Ureter (tissue), 1 donor: ENCODE results near the gene MSS51. TPM values are rescaled to one million over a fixed set of nuclear protein-coding genes. Genes with fewer than 3 reads are reported as not detected.

Experiments
- DNase-seq: peaks from one replicate; pipeline ENCODE4 v3.0.0-alpha.2; 2020; ENCODE audit warnings: low spot score
- total RNA-seq: library from RNA; stranded (reverse); gene quantifications from one replicate; pipeline ENCODE4 v1.2.4, GENCODE V29; 2023
- donor health status: DM: yes; HTN: yes; CAD: no.

MSS51 gene
- total RNA-seq, result 3.0 TPM

GRCh38 chr10:73433538-73433867, at the start of gene MSS51:
TSS of gene MSS51 (minus strand) at chr10:73433561. CDS start at chr10:73428284, 5,277 bp downstream.
- no peak for DNase-seq

DNA sequence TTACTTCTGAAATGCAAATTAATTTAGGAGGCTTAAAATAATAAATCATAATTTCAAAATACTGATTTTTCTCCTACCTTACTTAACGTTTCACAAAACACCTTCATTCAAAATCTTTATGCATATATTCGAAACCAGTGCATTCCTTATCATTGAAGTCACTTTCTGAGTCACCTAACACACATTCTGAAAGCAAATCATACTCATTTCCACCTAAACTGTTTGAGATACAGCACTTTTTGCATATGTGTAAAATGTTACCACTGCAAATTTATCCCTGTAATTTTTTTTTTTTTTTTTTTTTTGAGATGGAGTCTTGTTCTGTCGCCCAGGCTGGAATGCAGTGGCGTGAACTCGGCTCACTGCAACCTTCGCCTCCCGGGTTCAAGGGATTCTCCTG, 46.8 kb upstream of the MSS51 start:
- no peak for DNase-seq

DNA sequence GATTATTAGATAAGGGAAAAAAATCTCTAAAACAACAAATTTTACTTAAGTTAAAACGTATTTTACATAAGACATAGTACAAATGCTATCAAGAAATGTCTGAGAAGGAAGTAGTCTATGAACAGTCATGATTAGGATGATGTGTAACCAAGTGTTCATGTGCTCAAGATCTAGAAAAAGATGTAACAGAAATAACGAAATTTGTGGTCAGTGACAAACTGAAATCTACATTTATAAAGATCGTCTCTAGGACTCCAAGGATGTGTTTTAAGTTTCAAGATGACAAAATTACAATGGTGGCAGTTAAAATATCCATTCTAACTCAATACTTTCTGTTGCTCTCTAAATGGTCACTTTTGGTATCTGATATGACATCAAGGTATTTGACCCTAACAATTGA, 45.3 kb upstream of the MSS51 start:
- DNase-seq, result no peak

DNA sequence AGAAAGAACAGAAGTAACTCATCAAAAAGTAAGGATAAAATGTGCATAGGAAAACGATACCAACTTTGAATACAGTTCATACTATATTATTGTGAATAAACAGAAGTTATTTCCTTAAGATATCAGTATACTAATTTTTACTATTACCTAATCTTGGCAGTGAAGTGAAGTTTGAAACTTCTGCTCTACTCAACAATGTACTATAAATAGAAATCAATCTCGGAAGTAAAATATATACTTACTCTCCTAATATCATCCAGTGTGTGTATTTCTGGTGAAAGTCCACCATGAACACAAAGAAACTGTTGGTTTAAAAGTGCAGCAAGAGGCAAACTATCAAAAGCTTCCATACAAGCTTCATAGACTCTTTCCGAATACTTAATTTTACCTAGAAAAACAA, 37.9 kb upstream of the MSS51 start:
- no peak for DNase-seq

DNA sequence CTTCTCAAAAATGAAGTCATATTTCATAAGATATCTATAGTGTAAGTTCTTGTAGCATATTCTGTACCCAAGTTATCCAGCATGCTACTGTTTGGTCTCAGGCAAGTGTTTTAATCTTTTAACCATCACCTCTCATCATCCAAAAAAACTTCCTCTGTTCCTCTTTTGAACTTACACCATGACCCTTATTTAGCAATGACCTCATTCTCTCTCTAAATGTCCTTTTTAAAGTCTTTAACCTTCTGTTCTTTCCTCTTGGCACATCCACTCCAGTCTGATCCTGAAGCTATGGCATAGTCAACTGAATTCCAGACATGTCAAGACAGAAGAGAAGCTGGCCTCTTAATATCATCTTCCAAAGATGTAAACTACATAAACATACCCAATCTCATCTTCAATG, 36.2 kb upstream of the MSS51 start:
- no peak for DNase-seq

DNA sequence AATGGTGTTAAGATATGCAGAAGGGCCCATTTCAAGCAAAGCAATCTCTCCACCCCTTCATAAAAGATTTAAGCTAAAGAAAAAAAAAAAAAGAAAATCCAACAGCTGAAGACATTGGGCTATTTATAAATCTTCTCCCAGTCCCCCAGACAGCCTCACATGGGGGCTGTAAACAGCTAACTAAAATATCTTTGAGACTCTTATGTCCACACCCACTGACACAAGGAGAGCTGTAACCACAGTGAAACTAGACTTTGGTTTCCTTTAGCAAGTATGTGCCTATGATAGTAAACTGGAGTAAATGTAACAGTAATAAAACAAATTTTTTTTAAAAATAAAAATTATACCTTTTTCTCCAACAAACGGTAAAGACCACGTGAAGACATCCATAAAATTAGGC, 33.8 kb upstream of the MSS51 start:
- no peak for DNase-seq

DNA sequence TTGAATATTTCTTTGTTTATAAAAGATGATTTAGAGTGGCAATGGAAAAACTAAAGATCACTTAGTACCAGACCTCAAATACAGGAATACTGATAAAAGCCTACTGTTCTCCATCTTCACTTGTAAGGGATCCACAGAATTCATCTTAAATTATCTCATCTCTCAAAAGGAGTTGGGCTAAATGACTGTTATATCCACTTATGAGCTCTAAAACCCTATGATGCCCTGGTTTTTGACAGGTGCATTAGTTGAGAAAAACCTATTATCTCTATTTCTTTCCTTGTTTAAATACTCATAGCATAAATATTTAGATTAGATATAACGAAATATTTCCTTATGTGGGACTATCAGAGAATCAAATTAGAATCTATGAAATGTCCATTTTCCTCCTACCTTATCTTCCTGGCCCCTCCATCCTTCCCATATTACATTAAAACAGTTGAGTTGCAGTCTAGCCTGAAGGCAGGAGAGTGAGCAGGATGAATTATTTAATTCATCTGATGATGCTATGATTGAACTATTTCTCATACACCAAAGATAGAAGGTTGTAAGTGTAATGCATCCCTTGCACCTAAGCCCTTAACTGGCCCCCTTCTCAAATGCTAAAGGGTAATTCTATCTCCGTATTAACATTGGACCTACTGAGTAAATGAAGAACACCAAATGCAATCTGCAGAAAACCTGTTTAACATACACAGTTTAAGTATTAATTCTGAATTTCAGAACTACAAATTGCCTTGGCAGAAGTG, 32.8 kb upstream of the MSS51 start:
- DNase-seq, result no peak

DNA sequence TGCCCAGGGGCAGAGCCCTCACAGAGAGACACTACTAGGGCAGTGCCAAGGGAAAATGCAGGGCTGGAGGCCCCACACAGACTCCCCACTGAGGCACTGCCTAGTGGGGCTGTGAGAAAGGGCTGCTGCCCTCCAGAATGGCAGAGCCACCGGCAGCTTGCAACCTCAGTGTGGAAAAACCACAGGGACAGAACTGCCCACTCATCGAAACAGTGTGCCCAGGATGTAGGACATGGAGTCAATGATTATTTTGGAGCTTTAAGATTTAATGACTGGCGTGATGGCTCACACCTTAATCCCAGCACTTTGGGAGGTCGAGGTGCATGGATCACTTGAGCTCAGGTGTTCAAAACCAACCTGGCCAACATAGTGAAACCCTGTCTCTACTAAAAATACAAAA, 27.5 kb upstream of the MSS51 start:
- DNase-seq, result no peak

DNA sequence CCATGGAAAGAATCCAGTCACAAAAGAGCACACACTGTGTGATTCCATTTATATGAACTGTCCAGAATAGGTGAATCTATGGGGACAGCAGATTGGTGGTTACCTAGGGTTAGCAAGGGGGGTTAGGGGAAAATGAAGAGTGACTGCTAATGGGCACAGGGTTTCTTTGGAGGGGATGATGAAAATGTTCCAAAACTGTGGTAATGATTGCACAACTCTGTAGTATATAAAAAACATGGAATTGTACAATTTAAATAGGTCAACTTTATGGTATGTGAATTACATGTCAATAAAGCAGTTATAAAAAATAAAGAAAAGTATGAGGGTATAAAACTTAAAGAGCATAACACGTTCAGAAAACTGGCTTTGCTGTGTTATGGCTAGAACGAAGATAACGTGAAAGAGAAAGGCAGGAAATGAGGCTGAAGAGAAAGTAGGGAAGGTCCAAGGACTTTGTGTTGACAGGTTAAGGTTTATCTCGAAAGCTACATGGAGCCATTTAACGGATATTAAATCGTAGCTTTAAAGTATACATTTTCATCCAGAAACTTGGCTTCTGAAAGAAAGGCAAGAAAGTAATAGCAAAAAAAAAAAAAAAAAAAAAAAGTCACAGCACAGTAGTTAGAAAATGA, 26.4 kb upstream of the MSS51 start:
- no peak for DNase-seq

DNA sequence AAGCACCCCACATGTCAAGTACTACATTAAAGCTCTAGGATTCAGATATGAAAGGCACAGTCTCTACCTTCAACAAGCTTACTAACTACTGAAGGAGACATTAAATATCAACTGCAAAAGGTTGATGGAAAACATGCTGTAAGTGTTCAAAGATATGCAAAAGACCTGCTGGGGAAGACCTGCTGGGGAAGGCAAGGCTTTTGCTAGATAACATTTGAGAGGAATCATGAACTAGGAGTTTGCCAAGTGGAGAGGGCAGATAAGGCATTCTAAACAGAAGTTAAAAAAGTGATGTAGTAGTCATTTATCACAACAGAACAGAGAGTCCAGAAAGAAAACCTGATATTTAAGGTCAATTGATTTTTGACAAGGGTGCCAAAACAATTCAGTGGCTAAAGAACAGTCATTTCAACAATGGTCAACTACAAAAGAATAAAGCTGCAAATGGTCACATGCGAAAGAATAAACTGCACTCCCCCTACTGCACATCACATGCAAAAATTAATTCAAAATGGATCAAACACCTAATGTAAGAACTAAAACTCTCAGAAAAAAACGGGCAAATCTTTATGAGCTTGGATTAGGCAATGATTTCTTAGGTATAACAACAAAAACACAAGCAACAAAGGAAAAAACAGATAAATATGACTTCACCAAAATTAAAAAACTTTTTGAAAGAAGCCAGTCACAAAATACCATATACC, 23.0 kb upstream of the MSS51 start:
- no peak for DNase-seq

GRCh38 chr10:73449113-73449512, 15.8 kb upstream of the MSS51 start:
- DNase-seq, result no peak

DNA sequence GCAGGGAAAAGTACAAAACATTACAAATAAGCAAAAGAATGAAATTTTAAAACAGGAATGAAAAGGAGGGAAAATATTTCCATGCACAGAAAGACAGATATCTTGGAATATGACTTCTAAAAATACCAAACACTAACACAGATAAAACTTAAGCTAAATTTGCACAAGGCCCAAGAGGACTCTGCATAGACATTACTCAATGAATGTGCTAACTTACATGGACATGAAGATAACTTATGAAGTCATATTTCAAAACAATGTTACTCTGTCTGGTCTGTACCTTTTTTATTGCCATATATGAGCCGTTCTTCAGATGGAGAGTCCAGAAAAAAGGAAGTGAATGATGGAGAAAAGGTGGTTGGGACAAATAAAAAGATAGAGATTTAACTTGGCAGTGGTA, 15.0 kb upstream of the MSS51 start:
- no peak for DNase-seq

GRCh38 chr10:73446926-73447325, 13.6 kb upstream of the MSS51 start:
- DNase-seq, result no peak

GRCh38 chr10:73444457-73444856, 11.1 kb upstream of the MSS51 start:
- no peak for DNase-seq

DNA sequence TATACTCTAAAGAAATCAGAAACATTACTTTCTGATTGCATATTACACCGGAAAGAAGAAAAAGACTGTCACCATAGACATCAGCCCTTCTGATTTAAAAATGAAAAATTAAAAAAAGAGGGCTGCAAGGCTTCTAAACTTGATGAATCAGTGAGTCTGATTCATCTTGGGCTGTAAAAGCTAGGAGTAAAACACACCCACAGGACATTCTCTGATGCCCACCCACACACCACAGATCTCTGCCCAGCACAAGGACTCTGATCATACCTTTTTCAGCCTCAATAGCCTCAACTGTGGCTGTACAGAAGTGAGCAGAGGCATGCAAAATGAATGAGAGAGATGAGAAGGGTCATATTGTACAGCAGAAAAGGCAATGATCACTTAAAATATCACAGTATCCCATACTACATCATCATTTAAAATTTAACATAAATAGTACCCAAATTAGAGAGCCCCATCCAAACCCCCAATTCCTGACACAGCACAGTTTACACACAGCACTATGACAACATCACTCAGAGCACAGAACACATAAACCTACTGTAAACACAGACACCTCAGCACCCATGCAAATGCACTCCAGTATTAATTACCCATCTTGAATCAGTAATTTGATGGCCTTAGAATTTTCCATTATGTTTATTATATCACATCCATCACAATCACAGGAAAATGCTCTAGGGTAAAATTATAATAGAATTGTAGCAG, 6.4 kb upstream of the MSS51 start:
- no peak for DNase-seq

DNA sequence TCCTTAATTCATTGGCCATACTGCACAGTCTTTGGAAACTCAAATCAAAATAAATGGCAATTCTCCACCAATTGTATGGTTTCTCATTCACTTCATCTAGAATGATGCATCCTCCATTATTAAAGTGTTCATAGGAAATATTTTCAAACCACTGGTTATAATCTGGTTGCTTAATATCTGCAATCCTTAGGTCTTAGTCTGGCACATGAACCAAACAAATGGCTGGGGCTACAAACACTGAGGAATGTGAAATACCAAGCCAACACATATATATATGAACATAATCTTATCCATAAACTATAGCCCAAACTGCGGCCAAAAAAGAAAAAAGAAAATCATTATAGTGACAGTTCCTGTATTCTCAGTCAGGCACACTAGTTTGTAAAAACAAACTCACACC, 5.7 kb upstream of the MSS51 start:
- DNase-seq, result no peak

DNA sequence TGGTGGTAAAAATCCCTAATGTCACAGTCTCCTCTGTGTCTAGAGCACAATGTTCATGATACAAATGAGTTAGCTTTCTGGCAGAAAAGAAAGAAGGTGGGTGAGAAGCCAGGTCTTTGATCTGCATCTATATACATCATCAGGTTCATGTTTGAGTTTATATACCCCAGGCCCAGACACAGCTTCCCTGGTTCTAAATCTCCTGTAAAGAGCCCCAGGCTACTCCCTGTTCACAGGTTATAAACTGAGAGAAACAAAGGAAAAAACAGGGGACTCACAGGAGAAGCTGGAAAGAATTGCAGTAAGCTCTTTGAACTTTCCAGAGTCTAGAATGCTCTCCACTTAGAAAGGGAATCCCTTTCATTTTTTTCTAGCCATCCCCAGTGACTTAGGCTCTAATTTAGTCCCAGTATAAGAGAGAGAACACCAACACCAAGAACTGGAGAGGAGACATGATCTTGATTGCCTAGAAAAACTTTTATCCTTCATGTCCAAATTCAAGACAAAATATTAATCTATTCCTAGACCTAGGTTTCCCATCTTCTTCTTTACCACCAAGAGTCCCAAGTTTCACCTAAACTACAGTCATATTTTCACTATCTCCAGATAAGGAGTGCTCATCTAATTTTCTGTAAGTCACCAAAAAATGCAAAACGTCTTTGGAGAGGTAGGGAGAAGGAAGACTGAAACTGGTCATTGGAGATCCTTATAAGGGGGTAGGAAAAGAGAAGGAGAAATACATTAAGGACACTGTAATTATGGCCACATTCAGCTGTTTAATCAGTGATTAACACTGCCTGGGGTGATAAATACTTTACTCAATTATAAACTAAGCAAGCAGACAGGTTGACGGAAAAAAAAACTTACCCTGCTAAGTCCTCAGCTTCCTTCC, 469 bp downstream of the MSS51 start:
- DNase-seq, result no peak

DNA sequence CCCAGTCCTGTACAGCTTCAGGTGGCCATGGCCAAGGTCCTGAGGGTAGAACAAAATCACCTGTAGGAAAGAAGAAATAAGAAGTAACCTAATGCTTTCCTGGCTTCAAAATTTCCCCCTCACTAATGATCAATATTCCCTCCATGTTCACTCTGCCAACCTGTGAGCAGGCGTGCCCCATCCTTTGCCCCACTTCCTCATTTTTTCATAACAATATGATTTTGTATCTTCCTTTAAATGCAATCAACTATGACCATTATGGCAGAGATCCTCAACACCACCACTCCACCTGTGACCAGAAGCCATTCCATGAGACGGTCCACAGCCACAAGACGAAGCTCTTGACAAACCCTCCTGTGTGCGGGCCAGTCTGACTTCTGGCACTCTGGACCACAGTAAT, 7.0 kb downstream of the MSS51 start:
- no peak for DNase-seq

- no peak for DNase-seq
Measured at GRCh38 chr10:73424478-73424877, 8.9 kb downstream of the MSS51 start.

DNA sequence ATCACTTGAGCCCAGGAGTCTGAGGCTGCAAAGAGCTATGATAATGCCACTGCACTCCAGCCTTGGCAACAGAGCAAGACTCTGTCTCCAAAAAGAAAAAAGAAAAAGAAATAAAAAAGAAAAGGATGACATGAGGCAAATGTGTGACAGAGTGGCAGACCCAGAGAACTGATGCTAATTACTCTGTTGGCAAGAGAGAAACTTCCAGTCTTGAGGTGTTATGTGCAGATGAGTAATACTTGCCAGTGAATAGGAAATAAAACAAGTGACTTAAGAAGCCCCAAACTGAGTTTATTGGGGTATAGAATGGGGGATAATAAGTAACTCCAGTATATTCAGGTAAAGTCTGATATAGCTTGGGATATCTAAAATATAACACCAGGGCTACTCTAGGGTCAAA, 10.1 kb downstream of the MSS51 start:
- DNase-seq, result no peak

- no peak for DNase-seq
Measured at GRCh38 chr10:73416571-73416970, 16.8 kb downstream of the MSS51 start.
